ENCODE measurements around the gene PRELID1.
A peak's percentile ranks its signal among the peaks of the same experiment; 100 is the strongest.

The PRELID1 gene

DNA sequence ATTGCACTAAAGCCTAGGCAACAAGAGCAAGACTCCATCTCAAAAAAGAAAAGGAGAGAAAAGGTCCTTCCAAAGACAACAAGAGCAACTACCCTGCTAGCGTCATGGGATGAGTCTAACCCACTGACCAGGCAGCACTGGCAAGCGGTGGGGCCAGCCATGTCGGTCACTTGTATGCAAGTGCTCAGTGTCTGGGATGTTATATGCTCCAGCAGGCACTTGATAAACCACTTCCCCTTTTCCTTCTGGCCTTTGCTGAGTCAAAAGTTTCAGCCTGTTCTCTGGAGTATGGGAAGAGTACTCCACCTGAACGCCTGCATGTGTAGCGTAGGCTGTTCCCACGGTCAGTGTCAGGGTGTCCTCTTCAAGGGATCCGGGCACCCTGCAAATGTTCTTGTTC is 17.3 kb downstream of the PRELID1 start:
- H3K4me3 ChIP-seq (replicated peaks in 1 of 2; ENCODE audit: low read depth in 2 of 2, low read length in 2 of 2): no peak overlapping the region
- TF ChIP-seq, protein P1, sequence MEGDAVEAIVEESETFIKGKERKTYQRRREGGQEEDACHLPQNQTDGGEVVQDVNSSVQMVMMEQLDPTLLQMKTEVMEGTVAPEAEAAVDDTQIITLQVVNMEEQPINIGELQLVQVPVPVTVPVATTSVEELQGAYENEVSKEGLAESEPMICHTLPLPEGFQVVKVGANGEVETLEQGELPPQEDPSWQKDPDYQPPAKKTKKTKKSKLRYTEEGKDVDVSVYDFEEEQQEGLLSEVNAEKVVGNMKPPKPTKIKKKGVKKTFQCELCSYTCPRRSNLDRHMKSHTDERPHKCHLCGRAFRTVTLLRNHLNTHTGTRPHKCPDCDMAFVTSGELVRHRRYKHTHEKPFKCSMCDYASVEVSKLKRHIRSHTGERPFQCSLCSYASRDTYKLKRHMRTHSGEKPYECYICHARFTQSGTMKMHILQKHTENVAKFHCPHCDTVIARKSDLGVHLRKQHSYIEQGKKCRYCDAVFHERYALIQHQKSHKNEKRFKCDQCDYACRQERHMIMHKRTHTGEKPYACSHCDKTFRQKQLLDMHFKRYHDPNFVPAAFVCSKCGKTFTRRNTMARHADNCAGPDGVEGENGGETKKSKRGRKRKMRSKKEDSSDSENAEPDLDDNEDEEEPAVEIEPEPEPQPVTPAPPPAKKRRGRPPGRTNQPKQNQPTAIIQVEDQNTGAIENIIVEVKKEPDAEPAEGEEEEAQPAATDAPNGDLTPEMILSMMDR (IDR thresholded peaks at IDR 0.05; ENCODE audit: low read depth, low read length): no peak
- DNase-seq (ENCODE audit: low read depth in 2 of 2): no peak

DNA sequence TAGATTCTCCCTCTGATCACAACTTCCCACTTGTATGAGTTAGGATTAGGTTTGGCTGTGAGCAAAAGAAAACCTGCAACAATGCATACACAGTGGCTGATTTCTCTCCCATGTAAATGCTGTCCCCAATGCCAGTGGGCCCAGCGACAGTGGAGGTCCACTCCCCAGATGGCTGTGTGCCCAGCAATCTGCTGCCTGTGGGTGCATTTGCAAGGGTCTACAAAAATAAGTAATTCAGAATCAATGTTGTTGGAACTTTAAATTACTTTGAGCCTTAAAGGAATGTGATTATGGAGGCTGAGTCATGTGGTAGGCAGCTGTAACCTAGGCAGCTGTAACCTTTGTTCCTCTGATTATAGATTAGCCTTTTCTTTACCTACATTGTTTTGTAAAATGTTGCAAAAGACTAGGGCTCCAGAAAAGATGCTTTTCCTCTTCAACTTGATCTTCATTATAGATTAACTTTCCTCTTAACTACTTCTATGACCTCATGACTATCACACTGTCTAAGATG is 22.3 kb downstream of the PRELID1 start:
- DNase-seq (ENCODE audit: low read depth in 2 of 2): no peak
- TF ChIP-seq, protein P1 (IDR thresholded peaks at IDR 0.05; ENCODE audit: low read depth, low read length): no peak
- no peak overlapping the region for H3K4me3 ChIP-seq (replicated peaks in 1 of 2; ENCODE audit: low read depth in 2 of 2, low read length in 2 of 2)

DNA sequence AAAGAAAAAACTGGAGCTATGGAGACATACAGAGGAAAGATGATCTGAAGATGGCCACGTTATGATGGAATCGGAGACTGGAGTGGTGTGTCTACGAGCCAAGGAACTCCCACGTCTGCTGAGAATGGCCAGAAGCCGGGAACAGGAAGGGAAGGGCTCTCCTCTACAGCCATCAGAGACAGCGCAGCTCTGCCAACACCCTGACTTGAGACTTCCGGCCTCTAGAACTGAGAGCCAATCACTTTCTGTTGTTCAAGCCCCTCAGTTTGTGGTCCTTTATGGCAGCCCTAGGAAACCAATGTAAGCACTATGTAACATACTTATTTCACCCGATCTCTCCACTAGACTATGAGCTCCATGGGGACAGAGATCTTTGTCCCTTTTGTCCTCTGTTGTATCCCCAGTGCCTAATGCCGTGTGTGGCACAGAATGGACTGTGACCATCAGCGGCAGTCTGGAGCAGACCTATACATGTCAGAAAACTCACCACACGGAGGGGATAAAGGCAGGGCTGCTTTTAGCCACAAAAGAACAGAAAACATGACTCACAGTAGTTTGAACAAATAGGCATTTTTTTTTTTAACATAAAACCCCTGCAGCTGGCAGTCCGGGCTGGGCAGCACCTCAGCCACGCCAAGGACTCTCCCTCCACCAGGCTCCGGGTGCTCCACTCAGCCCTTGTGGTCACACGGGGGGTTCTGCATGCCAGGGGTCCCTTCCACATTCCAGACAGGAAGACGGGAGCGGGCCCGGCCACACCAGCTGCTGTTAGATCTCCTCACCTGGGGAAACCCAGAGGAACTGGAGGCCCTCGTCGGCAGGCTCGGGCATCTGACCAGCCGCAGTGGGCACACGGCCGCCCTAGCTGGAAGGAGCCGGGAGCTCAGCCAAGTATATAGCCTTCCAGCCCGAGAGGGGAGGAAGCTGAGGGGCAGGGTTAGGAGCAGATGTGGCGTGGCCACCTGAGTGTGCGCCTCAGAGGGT is 24.2 kb downstream of the PRELID1 start:
- H3K4me3 ChIP-seq (replicated peaks in 1 of 2; ENCODE audit: low read depth in 2 of 2, low read length in 2 of 2): no peak overlapping the region
- DNase-seq (ENCODE audit: low read depth in 2 of 2): peak; percentile 78 to 83
- TF ChIP-seq, protein P1 (IDR thresholded peaks at IDR 0.05; ENCODE audit: low read depth, low read length): peak; percentile 21

DNA sequence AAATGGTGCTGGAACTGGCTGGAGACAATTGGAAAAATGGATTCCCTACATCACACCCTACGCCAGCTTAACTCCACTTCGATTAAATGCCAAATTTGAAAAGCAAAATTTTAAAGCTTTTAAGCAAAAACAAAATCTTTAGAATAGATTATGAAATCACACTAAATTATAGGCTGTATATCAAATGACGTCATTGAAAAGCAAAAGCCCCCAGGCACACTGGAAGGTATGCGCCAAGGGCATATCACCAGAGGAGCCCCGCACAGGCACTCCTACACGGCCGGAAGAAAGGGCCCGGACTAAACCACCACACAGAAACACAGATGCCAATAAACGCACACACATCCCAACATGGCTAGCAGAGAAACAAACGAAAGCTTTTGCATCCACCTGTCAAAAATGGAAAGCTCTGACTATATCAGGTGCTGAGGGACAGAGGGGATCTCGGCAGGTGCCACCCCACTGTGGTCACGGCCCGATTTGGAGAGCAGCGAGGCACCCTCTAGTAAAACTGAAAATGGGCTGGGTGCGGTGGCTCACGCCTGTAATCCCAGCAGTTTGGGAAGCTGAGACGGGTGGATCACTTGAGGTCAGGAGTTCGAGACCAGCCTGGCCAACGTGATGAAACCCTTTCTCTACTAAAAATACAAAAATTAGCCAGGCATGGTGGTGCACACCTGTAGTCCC is 25.1 kb downstream of the PRELID1 start:
- H3K4me3 ChIP-seq (replicated peaks in 1 of 2; ENCODE audit: low read depth in 2 of 2, low read length in 2 of 2): no peak overlapping the region
- DNase-seq (ENCODE audit: low read depth in 2 of 2): no peak
- TF ChIP-seq, protein P1 (IDR thresholded peaks at IDR 0.05; ENCODE audit: low read depth, low read length): no peak

DNA sequence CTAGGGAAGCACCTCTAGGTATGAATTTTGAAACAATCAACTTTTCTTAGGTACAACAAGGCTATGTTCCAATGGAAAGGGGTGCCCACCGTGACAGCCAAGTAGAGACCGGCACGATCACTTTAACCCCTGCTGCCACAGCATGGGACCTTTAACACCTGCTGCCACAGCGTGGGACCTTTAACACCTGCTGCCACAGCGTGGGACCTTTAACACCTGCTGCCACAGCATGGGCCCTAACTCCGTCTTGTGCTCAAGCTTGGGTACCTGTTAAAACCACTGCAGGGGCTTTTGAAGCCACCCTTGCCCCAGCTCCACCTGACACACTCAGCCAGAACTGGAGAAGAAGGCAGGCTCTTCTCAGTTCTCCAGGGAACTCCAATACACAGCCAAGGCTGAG is 26.3 kb downstream of the PRELID1 start:
- no peak for DNase-seq (ENCODE audit: low read depth in 2 of 2)
- TF ChIP-seq, protein P1 (IDR thresholded peaks at IDR 0.05; ENCODE audit: low read depth, low read length): no peak
- no peak overlapping the region for H3K4me3 ChIP-seq (replicated peaks in 1 of 2; ENCODE audit: low read depth in 2 of 2, low read length in 2 of 2)

DNA sequence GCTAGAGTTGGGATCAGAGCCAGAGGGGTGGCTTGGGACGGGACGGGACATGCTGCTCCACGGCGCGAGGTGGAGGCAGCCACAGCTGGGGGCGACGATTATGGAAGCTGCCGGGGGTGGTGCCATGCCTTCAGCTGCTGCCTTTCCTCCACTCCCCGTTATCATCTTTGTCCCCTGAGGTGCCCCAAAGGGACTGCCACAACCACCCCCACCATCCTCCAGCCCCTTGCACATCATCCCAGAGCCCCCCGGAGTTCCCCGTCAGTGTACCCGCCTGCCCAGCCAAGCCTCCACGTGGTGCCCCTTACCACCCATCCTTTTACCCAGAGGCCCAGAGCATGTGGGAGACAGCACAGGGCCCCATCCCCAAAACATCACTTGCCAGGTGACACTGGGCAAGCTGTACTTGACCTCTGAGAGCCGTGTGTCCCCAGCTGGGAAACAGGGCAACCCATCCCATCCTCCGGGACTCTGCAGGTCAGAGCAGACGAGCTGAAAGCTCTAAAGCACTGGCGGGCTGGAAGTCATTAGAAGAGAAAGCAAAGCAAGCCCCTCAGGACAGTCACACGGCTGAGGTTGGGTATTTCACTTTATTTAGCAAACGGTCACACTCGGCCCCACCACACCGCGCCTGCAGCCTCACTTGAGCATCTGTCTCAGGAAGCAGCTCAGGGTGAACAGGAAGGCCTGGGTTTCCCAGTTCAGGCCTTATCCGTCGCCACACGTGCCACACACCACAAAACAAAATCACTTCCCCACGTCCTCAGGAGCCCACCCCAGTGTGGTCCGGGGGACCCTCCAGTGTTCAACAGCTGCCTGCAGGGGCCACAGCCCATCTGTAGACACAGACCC is 27.6 kb downstream of the PRELID1 start:
- TF ChIP-seq, protein P1 (IDR thresholded peaks at IDR 0.05; ENCODE audit: low read depth, low read length): no peak
- DNase-seq (ENCODE audit: low read depth in 2 of 2): no peak
- H3K4me3 ChIP-seq (replicated peaks in 1 of 2; ENCODE audit: low read depth in 2 of 2, low read length in 2 of 2): no peak overlapping the region

Measured in cardiac fibroblast (primary cell).